GM06990 (cell line): Measurements from ENCODE around the gene NME3.

Source experiments
- DNase-seq: peaks from one replicate; pipeline ENCODE4 v3.0.0-alpha.2; 2011; ENCODE audit not compliant: insufficient read length; ENCODE audit errors: extremely low read depth
- H3K27me3 ChIP-seq: replicated peaks from 2 replicates; pipeline ENCODE4 v1.6.0; 2011; ENCODE audit warnings: low read length; ENCODE audit not compliant: control insufficient read depth, insufficient read depth
- H3K36me3 ChIP-seq: 2 replicates; pipeline ENCODE4 v1.5.1; 2011; ENCODE audit warnings: low read length; ENCODE audit not compliant: control insufficient read depth, insufficient read depth
- H3K4me3 ChIP-seq: replicated peaks from 2 replicates; pipeline ENCODE4 v1.5.1; 2011; ENCODE audit warnings: low read depth, mild to moderate bottlenecking, control low read depth, low read length
- CTCF ChIP-seq: IDR thresholded peaks from 2 replicates; pipeline ENCODE4 v1.5.1; 2011; ENCODE audit warnings: low read length, control low read depth, mild to moderate bottlenecking, inconsistent platforms; ENCODE audit not compliant: insufficient read depth, poor library complexity, severe bottlenecking

NME3 gene

GRCh38 chr16:1721372-1721771 is 50.0 kb downstream of the NME3 start:
- H3K36me3 ChIP-seq, result peaks cover 7% of the 10 kb centered on the region; the same call in 1 of the 2 replicates
- DNase-seq, result no peak
- no peaks in the 10 kb centered on the region for H3K27me3 ChIP-seq
- TF ChIP-seq CTCF, result no peak
- H3K4me3 ChIP-seq, result no peak overlapping the region
